NCI-H510A (cell line): ENCODE data around the gene MICALL1.
"Not testable (repeated sequence)": the region's sequence is repeated elsewhere in the genome, so short reads cannot be mapped to it uniquely, and the experiment has no call there.

Experiments
- DNase-seq: peaks from one replicate; lab custom pipeline; 2025; lab: John Stamatoyannopoulos, UW

Gene MICALL1

GRCh38 chr22:37930270-37930951 is 24.3 kb downstream of the MICALL1 start:
- DNase-seq: no peak

GRCh38 chr22:37930952-37931440 is 24.9 kb downstream of the MICALL1 start:
- no peak for DNase-seq

GRCh38 chr22:37931893-37932389 is 25.8 kb downstream of the MICALL1 start:
- DNase-seq: no peak

GRCh38 chr22:37932401-37932800 is 26.3 kb downstream of the MICALL1 start:
- DNase-seq: no peak

GRCh38 chr22:37932821-37933578 is 26.9 kb downstream of the MICALL1 start:
- DNase-seq: no peak

GRCh38 chr22:37933711-37934376 is 27.7 kb downstream of the MICALL1 start:
- no peak for DNase-seq

GRCh38 chr22:37940698-37941376 is 34.7 kb downstream of the MICALL1 start:
- DNase-seq: no peak

GRCh38 chr22:37942133-37942532 is 36.0 kb downstream of the MICALL1 start:
- DNase-seq: no peak

- no peak for DNase-seq
Observed at GRCh38 chr22:37943136-37943824, 37.2 kb downstream of the MICALL1 start.

- no peak for DNase-seq
Observed at GRCh38 chr22:37943825-37944198, 37.7 kb downstream of the MICALL1 start.

- not testable (repeated sequence) for DNase-seq
Observed at GRCh38 chr22:37944423-37944822, 38.3 kb downstream of the MICALL1 start.

GRCh38 chr22:37947142-37947795 is 41.2 kb downstream of the MICALL1 start:
- DNase-seq: not testable (repeated sequence)

- no peak for DNase-seq
Observed at GRCh38 chr22:37951305-37951704, 45.2 kb downstream of the MICALL1 start.

GRCh38 chr22:37952629-37953028 is 46.5 kb downstream of the MICALL1 start:
- not testable (repeated sequence) for DNase-seq

- DNase-seq: no peak
Observed at GRCh38 chr22:37953062-37953436, 47.0 kb downstream of the MICALL1 start.

- DNase-seq: peak; percentile 73
Observed at GRCh38 chr22:37953437-37954179, 47.5 kb downstream of the MICALL1 start, which contains the start of the genes C22orf23 and POLR2F. TSS of gene C22orf23 (minus strand) at chr22:37953601. CDS start at chr22:37953149, 452 bp downstream. TSS of gene POLR2F (plus strand) at chr22:37953699. CDS start at chr22:37953788, 89 bp downstream.

GRCh38 chr22:37954686-37955085 is 48.6 kb downstream of the MICALL1 start:
- no peak for DNase-seq

- not testable (repeated sequence) for DNase-seq
Observed at GRCh38 chr22:37955825-37956397, 49.8 kb downstream of the MICALL1 start.

GRCh38 chr22:37957232-37957631 is 51.1 kb downstream of the MICALL1 start:
- no peak for DNase-seq
